ENCODE data around the gene SUPT3H. TPM values are rescaled to one million over a fixed set of nuclear protein-coding genes. Genes with fewer than 3 reads are reported as not detected.

The SUPT3H gene
- total and polyA plus RNA-seq, 9 donors, result 10.3 to 23.1 (median 16.2) TPM

DNA sequence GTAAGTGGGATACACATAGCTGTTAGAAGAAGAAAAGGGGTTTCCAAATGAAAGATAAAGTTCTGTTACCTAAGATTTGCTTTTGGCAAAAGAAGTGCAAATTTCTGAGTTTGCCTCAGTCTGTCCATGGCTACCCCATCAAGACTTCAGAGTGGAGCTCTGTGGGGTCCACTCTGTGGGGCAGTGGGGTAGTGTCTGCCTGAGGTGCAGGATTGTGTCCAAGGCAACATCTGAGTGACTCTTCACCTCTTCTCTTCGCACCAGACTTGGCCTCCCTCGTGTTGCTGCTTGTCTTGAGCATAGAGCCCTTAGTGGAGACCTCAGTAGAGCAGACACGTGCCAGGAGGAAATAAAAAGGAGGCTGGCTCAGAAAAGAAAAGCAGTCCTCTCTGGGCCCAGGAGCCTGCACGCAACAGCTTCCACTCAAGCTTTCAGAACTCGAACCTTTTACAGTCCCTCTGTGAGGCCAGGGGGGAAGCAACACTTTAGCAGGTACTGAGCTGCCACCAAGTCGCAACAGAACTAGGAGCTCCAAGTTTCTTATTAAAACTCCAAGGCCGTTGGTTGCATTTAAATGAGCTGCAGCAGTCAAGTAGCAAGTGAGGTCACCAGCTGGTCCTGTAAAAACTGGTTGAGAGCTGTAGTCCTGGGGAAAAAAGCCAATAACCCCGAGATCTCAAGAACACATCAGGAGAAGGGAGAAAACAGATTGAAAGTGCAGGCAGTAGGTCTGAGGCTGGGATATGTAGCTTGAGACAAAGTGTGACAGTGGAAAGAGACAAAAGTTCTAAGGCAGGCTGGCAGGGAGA, 576.7 kb downstream of the SUPT3H start:
- 39 to 46% (median 40%) methylated on average over 8 of the region's 8 CpGs for WGBS, 3 donors

DNA sequence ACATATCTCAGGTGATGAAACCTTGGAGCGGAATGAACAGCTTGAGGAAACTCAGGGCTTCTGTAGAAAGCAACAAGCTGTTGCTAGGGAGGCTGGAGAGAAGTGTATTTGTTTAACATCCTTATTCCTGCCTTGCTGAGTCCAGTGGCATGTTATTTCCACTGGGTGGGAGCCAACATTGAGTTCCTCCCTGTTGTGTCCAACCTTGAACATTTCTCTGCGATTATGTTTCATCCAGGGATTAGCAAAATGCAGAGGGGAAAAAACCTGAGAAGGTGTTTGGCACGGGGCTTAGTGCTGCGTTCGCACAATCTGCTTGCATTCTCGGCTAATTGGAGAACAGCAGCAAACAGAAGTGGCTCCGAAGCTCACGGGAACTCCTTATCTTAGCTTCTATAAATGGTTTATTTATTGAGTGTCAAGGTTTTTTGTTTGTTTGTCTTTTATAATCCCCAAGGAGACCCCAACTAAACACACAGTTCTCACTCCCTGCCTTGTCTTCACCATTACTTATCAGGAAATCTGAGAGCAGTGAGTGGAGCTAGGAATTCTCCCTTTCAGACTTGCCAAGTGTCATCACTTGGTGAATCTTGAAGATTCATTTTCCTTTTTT, 577.5 kb downstream of the SUPT3H start:
- intact Hi-C loops (cut with DNase I), result no loop called here
- DNase-seq, result peak in 2 of 5 donors; percentile 20 to 35
- no peak overlapping the region for H3K4me3 ChIP-seq
- TF ChIP-seq POLR2A (IDR thresholded peaks at IDR 0.05), result no peak
- H3K9me3 ChIP-seq, result no peaks in the 10 kb centered on the region
- 3 to 5% (median 4%) methylated on average over 8 of the region's 8 CpGs for WGBS, 3 donors
- H3K27me3 ChIP-seq, result no peaks in the 10 kb centered on the region
- H3K36me3 ChIP-seq, result no peaks in the 10 kb centered on the region
- no peak overlapping the region for H3K27ac ChIP-seq
- H3K4me1 ChIP-seq (ENCODE audit: insufficient read depth), result no peaks in the 10 kb centered on the region

More for the DNA sequence above, 576.7 kb downstream of the SUPT3H start:
- Histone ChIP-seq H3K36me3 (no peaks in the 10 kb centered on the region), H3K9me3 (no peaks in the 10 kb centered on the region), H3K4me1 (ENCODE audit: insufficient read depth) (no peaks in the 10 kb centered on the region), H3K27ac (no peak overlapping the region), H3K4me3 (no peak overlapping the region), H3K27me3 (no peaks in the 10 kb centered on the region)
- TF ChIP-seq, protein P1, sequence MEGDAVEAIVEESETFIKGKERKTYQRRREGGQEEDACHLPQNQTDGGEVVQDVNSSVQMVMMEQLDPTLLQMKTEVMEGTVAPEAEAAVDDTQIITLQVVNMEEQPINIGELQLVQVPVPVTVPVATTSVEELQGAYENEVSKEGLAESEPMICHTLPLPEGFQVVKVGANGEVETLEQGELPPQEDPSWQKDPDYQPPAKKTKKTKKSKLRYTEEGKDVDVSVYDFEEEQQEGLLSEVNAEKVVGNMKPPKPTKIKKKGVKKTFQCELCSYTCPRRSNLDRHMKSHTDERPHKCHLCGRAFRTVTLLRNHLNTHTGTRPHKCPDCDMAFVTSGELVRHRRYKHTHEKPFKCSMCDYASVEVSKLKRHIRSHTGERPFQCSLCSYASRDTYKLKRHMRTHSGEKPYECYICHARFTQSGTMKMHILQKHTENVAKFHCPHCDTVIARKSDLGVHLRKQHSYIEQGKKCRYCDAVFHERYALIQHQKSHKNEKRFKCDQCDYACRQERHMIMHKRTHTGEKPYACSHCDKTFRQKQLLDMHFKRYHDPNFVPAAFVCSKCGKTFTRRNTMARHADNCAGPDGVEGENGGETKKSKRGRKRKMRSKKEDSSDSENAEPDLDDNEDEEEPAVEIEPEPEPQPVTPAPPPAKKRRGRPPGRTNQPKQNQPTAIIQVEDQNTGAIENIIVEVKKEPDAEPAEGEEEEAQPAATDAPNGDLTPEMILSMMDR (IDR thresholded peaks at IDR 0.05), result no peak
- TF ChIP-seq EP300 (IDR thresholded peaks at IDR 0.05) (no peak), POLR2A (IDR thresholded peaks at IDR 0.05) (no peak)
- no peak for DNase-seq
- intact Hi-C loops (cut with DNase I), result no loop called here

GRCh38 chr6:44797746-44798145, 580.0 kb downstream of the SUPT3H start:
- Histone ChIP-seq H3K36me3 (no peaks in the 10 kb centered on the region), H3K9me3 (no peaks in the 10 kb centered on the region), H3K27ac (no peak overlapping the region), H3K27me3 (no peaks in the 10 kb centered on the region), H3K4me1 (ENCODE audit: insufficient read depth) (no peaks in the 10 kb centered on the region), H3K4me3 (no peak overlapping the region)
- WGBS, 3 donors, result 95 to 98% (median 96%) methylated on average over 3 of the region's 3 CpGs
- DNase-seq, result no peak
- TF ChIP-seq, protein P1 (IDR thresholded peaks at IDR 0.05), result no peak
- TF ChIP-seq POLR2A (IDR thresholded peaks at IDR 0.05) (no peak), EP300 (IDR thresholded peaks at IDR 0.05) (no peak)
- intact Hi-C loops (cut with DNase I), result no loop called here

GRCh38 chr6:44795326-44795725, 582.4 kb downstream of the SUPT3H start:
- DNase-seq, result no peak
- no peak overlapping the region for H3K4me3 ChIP-seq
- H3K36me3 ChIP-seq, result no peaks in the 10 kb centered on the region
- TF ChIP-seq POLR2A (IDR thresholded peaks at IDR 0.05) (no peak), EP300 (IDR thresholded peaks at IDR 0.05) (no peak)
- TF ChIP-seq, protein P1 (IDR thresholded peaks at IDR 0.05), result no peak
- no peaks in the 10 kb centered on the region for H3K4me1 ChIP-seq (ENCODE audit: insufficient read depth)
- no peaks in the 10 kb centered on the region for H3K9me3 ChIP-seq
- no peaks in the 10 kb centered on the region for H3K27me3 ChIP-seq
- WGBS, 3 donors, result 93 to 95% (median 93%) methylated on average over 7 of the region's 7 CpGs
- intact Hi-C loops (cut with DNase I), result no loop called here
- no peak overlapping the region for H3K27ac ChIP-seq

DNA sequence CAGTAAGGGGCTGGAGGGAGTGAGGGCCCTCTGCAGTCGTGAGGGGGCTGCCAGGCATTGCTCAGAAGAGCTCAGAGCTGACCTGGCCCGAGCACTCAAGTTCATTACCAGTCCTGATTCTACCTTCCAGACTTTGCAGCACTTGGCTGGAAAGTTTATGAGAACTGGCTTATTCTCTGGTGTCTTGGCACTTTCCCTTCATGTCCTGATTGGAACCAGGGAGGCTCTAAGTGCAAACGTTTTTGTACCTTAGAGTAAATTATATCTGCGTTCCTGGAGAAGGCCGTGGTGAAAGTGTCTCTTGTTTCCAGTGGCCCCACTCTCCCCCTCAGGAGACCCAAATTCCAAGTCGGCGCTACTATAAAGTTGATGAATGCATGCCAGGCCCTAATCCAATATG, 587.9 kb downstream of the SUPT3H start:
- TF ChIP-seq, protein P1 (IDR thresholded peaks at IDR 0.05), result no peak
- TF ChIP-seq EP300 (IDR thresholded peaks at IDR 0.05), result no peak
- TF ChIP-seq POLR2A (IDR thresholded peaks at IDR 0.05), result no peak
- Histone ChIP-seq H3K9me3 (no peaks in the 10 kb centered on the region), H3K27me3 (no peaks in the 10 kb centered on the region), H3K4me1 (ENCODE audit: insufficient read depth) (no peaks in the 10 kb centered on the region), H3K4me3 (no peak overlapping the region), H3K27ac (no peak overlapping the region), H3K36me3 (no peaks in the 10 kb centered on the region)
- WGBS, 3 donors, result 54 to 72% (median 68%) methylated on average over 7 of the region's 7 CpGs
- no peak for DNase-seq
- intact Hi-C loops (cut with DNase I), result no loop called here

Data from ovary (tissue), 9 donors.